ENCODE data around the gene OTOGL.

- TF ChIP-seq CTCF (IDR thresholded peaks at IDR 0.05; ENCODE audit: low read length) (no peak), EZH2 (optimal IDR thresholded peaks at IDR 0.05; ENCODE audit: low read depth, low read length) (no peak)
Measured at GRCh38 chr12:80116735-80117134, 17.4 kb downstream of the OTOGL start.

All from MM.1S (cell line).